Activated B cell treated with CpG ODN at 0.5 μM for 24 hours (primary cell): ENCODE measurements around the gene KCNF1. TPM values are rescaled to one million over a fixed set of nuclear protein-coding genes. Genes with fewer than 3 reads are reported as not detected.

ENCODE experiments used
- ATAC-seq: fragments of 200-7000 bp; cut with Tn5 transposase; one replicate; pipeline ENCODE4 v1.10.0; 2021; ENCODE audit warnings: low read depth, mild to moderate bottlenecking, moderate library complexity
- CTCF ChIA-PET: fragments of 350-600 bp; sonication (Branson Sonifier 250); formaldehyde crosslinking; loops from one replicate; lab custom pipeline; 2021; ENCODE audit warnings: antibody characterized with exemption; lab: Charles Lee
- POLR2A ChIA-PET: fragments of 350-600 bp; sonication (Branson Sonifier 250); formaldehyde crosslinking; loops from one replicate; lab custom pipeline; 2021; ENCODE audit warnings: antibody characterized with exemption; lab: Charles Lee
- DNase-seq: peaks from one replicate; pipeline ENCODE4 v3.0.0; 2022
- H3K27ac Mint-ChIP-seq: one replicate; pipeline ENCODE4 v1.8.0; 2020; ENCODE audit warnings: mixed read lengths
- H3K27me3 Mint-ChIP-seq: one replicate; pipeline ENCODE4 v1.8.0; 2021; ENCODE audit warnings: mixed read lengths
- H3K36me3 Mint-ChIP-seq: one replicate; pipeline ENCODE4 v1.8.0; 2021; ENCODE audit warnings: low read depth, mixed read lengths
- H3K4me1 Mint-ChIP-seq: one replicate; pipeline ENCODE4 v1.8.0; 2021; ENCODE audit warnings: mixed read lengths
- H3K4me3 Mint-ChIP-seq: one replicate; pipeline ENCODE4 v1.8.0; 2020; ENCODE audit warnings: mild to moderate bottlenecking, mixed read lengths
- H3K9me3 Mint-ChIP-seq: one replicate; pipeline ENCODE4 v1.8.0; 2020; ENCODE audit warnings: mixed read lengths
- CTCF ChIP-seq: fragments of 200-600 bp; IDR thresholded peaks from one replicate; pipeline ENCODE4 v1.8.0; 2022; ENCODE audit warnings: antibody characterized with exemption, mild to moderate bottlenecking
- intact Hi-C: fragments of 100-400 bp; cut with micrococcal nuclease; formaldehyde crosslinking; loops from one replicate; pipeline ENCODE4 v1.15.1; 2024
- total RNA-seq: library from RNA; stranded (reverse); gene quantifications from 2 replicates; pipeline ENCODE4 v1.2.3, GENCODE V29; 2022

Gene KCNF1
- not detected in 2 replicates for total RNA-seq

- ATAC-seq (no peak), DNase-seq (no peak)
- CTCF ChIA-PET: no interaction called here
- H3K27ac Mint-ChIP-seq: no peak within 1 kb of the TSS
- H3K4me3 Mint-ChIP-seq: no peak within 1 kb of the TSS
- H3K36me3 Mint-ChIP-seq: no peaks in the 10 kb centered on the region
- TF ChIP-seq CTCF: no peak
- peaks cover 34% of the 10 kb centered on the region for H3K27me3 Mint-ChIP-seq
- no peaks in the 10 kb centered on the region for H3K9me3 Mint-ChIP-seq
- POLR2A ChIA-PET: no interaction called here
- intact Hi-C loops: no loop called here
- peaks cover 8% of the 10 kb centered on the region for H3K4me1 Mint-ChIP-seq
These were observed at the start of gene KCNF1 for GRCh38 chr2:10911291-10912075. Gene KCNF1, plus strand, starts transcription at chr2:10911934. Its CDS starts 493 bp downstream, at chr2:10912427.

- peaks cover 33% of the 10 kb centered on the region for H3K27me3 Mint-ChIP-seq
- DNase-seq: no peak
- TF ChIP-seq CTCF: no peak
- intact Hi-C loops: no loop called here
- H3K4me3 Mint-ChIP-seq: no peak overlapping the region
- H3K4me1 Mint-ChIP-seq: peaks cover 21% of the 10 kb centered on the region
- CTCF ChIA-PET: no interaction called here
- no peak for ATAC-seq
- no peaks in the 10 kb centered on the region for H3K9me3 Mint-ChIP-seq
- no peak overlapping the region for H3K27ac Mint-ChIP-seq
- POLR2A ChIA-PET: no interaction called here
- no peaks in the 10 kb centered on the region for H3K36me3 Mint-ChIP-seq
These were observed 49.4 kb upstream of the KCNF1 start for GRCh38 chr2:10862330-10862729.

GRCh38 chr2:10863047-10863446 is 48.7 kb upstream of the KCNF1 start:
- POLR2A ChIA-PET: no interaction called here

GRCh38 chr2:10863837-10864236 is 47.9 kb upstream of the KCNF1 start:
- H3K4me1 Mint-ChIP-seq: peaks cover 21% of the 10 kb centered on the region
- DNase-seq (no peak), ATAC-seq (peak; percentile 54)
- ChIA-PET CTCF (no interaction called here), POLR2A (no interaction called here)
- no peak overlapping the region for H3K27ac Mint-ChIP-seq
- intact Hi-C loops: no loop called here
- H3K4me3 Mint-ChIP-seq: peak overlapping the region; percentile 15
- TF ChIP-seq CTCF: no peak
- H3K27me3 Mint-ChIP-seq: peaks cover 26% of the 10 kb centered on the region
- H3K9me3 Mint-ChIP-seq: no peaks in the 10 kb centered on the region
- no peaks in the 10 kb centered on the region for H3K36me3 Mint-ChIP-seq

More at GRCh38 chr2:10863047-10863446, 48.7 kb upstream of the KCNF1 start:
- no peaks in the 10 kb centered on the region for H3K9me3 Mint-ChIP-seq
- intact Hi-C loops: no loop called here
- CTCF ChIA-PET: no interaction called here
- H3K27ac Mint-ChIP-seq: no peak overlapping the region
- no peak for TF ChIP-seq CTCF
- peaks cover 21% of the 10 kb centered on the region for H3K4me1 Mint-ChIP-seq
- ATAC-seq: no peak
- no peak for DNase-seq
- H3K4me3 Mint-ChIP-seq: no peak overlapping the region
- H3K36me3 Mint-ChIP-seq: no peaks in the 10 kb centered on the region
- peaks cover 30% of the 10 kb centered on the region for H3K27me3 Mint-ChIP-seq

GRCh38 chr2:10864251-10864650 is 47.5 kb upstream of the KCNF1 start:
- Mint-ChIP-seq H3K27ac (no peak overlapping the region), H3K4me1 (peaks cover 21% of the 10 kb centered on the region), H3K4me3 (peak overlapping the region; percentile 15), H3K27me3 (peaks cover 26% of the 10 kb centered on the region), H3K9me3 (no peaks in the 10 kb centered on the region), H3K36me3 (no peaks in the 10 kb centered on the region)
- CTCF ChIA-PET: no interaction called here
- POLR2A ChIA-PET: no interaction called here
- TF ChIP-seq CTCF: no peak
- DNase-seq (no peak), ATAC-seq (no peak)
- intact Hi-C loops: no loop called here
